Embryonic facial prominence (tissue), 1 donor: ENCODE results near the gene CDH20.

Experiments
- DNase-seq: peaks from one replicate; pipeline ENCODE4 v3.0.0-alpha.2; 2016; ENCODE audit errors: extremely low spot score

The CDH20 gene

GRCh38 chr18:61426492-61427053 is 93.3 kb downstream of the CDH20 start:
- no peak for DNase-seq

GRCh38 chr18:61428266-61428665 is 95.0 kb downstream of the CDH20 start:
- no peak for DNase-seq

- DNase-seq: no peak
These were observed 99.4 kb downstream of the CDH20 start for GRCh38 chr18:61432590-61432989.

GRCh38 chr18:61435064-61435652 is 101.9 kb downstream of the CDH20 start:
- no peak for DNase-seq

- DNase-seq: no peak
These were observed 110.0 kb downstream of the CDH20 start for GRCh38 chr18:61443081-61443725.

GRCh38 chr18:61448316-61448715 is 115.1 kb downstream of the CDH20 start:
- DNase-seq: no peak

GRCh38 chr18:61459896-61460648 is 126.8 kb downstream of the CDH20 start:
- DNase-seq: no peak

GRCh38 chr18:61464551-61465142 is 131.4 kb downstream of the CDH20 start:
- DNase-seq: no peak

GRCh38 chr18:61466736-61467135 is 133.5 kb downstream of the CDH20 start:
- DNase-seq: no peak

GRCh38 chr18:61470031-61470674 is 136.9 kb downstream of the CDH20 start:
- no peak for DNase-seq

- no peak for DNase-seq
These were observed 138.3 kb downstream of the CDH20 start for GRCh38 chr18:61471541-61471940.

- no peak for DNase-seq
These were observed 138.7 kb downstream of the CDH20 start for GRCh38 chr18:61471942-61472341.

GRCh38 chr18:61474341-61474740 is 141.1 kb downstream of the CDH20 start:
- DNase-seq: no peak

- no peak for DNase-seq
These were observed 141.7 kb downstream of the CDH20 start for GRCh38 chr18:61474918-61475317.

GRCh38 chr18:61475931-61476330 is 142.7 kb downstream of the CDH20 start:
- DNase-seq: no peak

GRCh38 chr18:61489334-61489733 is 156.1 kb downstream of the CDH20 start:
- no peak for DNase-seq

- no peak for DNase-seq
These were observed 163.1 kb downstream of the CDH20 start for GRCh38 chr18:61496374-61496773.

- DNase-seq: no peak
These were observed 164.2 kb downstream of the CDH20 start for GRCh38 chr18:61497422-61497821.

GRCh38 chr18:61502472-61502871 is 169.2 kb downstream of the CDH20 start:
- DNase-seq: peak; percentile 77

- no peak for DNase-seq
These were observed 170.5 kb downstream of the CDH20 start for GRCh38 chr18:61503688-61504087.

GRCh38 chr18:61528961-61529360 is 195.7 kb downstream of the CDH20 start:
- no peak for DNase-seq

- DNase-seq: no peak
These were observed 197.5 kb downstream of the CDH20 start for GRCh38 chr18:61530681-61531080.
